OCI-LY3 (cell line): Measurements from ENCODE around the gene NCOA1.

Experiments
- EZH2phosphoT487 ChIP-seq: fragments of 200-600 bp; shearing (Covaris generic); IDR thresholded peaks from 2 replicates; pipeline ENCODE4 v1.6.1; 2018; ENCODE audit warnings: antibody characterized with exemption, mixed run types, low read depth
- TF ChIP-seq, protein P1 (sequence below): fragments of 200-600, 300-600 bp; sonication (generic); IDR thresholded peaks from 2 replicates; pipeline ENCODE4 v1.5.1; 2014; ENCODE audit warnings: antibody characterized with exemption, low read length, low read depth

DNA sequence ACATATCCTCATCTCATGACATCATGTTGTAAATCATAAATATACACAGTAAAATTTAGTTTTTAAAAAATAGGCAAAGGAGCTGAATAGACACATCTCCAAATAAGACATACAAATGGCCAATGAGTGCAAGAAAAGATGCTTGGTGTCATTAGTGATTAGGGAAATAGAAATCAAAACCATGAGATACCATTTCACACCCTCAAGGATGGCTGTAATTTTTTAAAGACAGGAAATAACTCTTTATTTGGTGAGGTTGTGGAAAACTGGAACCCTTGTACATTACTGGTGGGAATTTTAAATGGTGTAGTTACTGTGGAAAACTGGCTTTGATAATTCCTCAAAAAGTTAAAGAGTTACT lies 160.6 kb downstream of the NCOA1 start:
- TF ChIP-seq, protein P1, sequence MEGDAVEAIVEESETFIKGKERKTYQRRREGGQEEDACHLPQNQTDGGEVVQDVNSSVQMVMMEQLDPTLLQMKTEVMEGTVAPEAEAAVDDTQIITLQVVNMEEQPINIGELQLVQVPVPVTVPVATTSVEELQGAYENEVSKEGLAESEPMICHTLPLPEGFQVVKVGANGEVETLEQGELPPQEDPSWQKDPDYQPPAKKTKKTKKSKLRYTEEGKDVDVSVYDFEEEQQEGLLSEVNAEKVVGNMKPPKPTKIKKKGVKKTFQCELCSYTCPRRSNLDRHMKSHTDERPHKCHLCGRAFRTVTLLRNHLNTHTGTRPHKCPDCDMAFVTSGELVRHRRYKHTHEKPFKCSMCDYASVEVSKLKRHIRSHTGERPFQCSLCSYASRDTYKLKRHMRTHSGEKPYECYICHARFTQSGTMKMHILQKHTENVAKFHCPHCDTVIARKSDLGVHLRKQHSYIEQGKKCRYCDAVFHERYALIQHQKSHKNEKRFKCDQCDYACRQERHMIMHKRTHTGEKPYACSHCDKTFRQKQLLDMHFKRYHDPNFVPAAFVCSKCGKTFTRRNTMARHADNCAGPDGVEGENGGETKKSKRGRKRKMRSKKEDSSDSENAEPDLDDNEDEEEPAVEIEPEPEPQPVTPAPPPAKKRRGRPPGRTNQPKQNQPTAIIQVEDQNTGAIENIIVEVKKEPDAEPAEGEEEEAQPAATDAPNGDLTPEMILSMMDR = no peak
- TF ChIP-seq EZH2phosphoT487 = no peak
